Measurements from ENCODE around the gene ZMIZ1.

DNA sequence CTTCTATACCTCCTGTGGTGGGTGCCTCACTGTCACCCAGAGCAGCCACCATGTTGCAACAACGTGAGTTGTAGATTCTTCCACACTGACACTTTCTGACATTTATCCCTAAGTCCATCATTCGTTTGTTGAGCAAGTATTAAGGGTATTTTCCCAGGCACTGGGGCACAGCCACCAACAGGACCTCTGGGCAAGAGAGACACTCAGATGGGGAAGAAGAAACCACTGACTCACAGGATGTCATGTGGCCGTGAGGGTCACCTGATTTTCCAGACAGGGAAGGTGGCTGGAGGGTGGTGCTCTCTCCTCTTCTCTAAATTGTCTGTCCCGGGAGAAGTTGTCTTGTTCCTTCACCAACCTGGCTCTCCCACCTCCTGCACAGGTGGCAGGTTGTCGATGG lies 226.8 kb downstream of the ZMIZ1 start:
- TF ChIP-seq, protein P1, sequence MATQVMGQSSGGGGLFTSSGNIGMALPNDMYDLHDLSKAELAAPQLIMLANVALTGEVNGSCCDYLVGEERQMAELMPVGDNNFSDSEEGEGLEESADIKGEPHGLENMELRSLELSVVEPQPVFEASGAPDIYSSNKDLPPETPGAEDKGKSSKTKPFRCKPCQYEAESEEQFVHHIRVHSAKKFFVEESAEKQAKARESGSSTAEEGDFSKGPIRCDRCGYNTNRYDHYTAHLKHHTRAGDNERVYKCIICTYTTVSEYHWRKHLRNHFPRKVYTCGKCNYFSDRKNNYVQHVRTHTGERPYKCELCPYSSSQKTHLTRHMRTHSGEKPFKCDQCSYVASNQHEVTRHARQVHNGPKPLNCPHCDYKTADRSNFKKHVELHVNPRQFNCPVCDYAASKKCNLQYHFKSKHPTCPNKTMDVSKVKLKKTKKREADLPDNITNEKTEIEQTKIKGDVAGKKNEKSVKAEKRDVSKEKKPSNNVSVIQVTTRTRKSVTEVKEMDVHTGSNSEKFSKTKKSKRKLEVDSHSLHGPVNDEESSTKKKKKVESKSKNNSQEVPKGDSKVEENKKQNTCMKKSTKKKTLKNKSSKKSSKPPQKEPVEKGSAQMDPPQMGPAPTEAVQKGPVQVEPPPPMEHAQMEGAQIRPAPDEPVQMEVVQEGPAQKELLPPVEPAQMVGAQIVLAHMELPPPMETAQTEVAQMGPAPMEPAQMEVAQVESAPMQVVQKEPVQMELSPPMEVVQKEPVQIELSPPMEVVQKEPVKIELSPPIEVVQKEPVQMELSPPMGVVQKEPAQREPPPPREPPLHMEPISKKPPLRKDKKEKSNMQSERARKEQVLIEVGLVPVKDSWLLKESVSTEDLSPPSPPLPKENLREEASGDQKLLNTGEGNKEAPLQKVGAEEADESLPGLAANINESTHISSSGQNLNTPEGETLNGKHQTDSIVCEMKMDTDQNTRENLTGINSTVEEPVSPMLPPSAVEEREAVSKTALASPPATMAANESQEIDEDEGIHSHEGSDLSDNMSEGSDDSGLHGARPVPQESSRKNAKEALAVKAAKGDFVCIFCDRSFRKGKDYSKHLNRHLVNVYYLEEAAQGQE (IDR thresholded peaks at IDR 0.05), result no peak
- TF ChIP-seq MAZ (IDR thresholded peaks at IDR 0.05; ENCODE audit: borderline replicate concordance, low read depth, low read length) (no peak), RFX5 (IDR thresholded peaks at IDR 0.05) (no peak), CBX2 (IDR thresholded peaks at IDR 0.05; ENCODE audit: borderline replicate concordance, low read depth) (no peak), POLR2A (IDR thresholded peaks at IDR 0.05; ENCODE audit: low read length) (no peak), EP300 (IDR thresholded peaks at IDR 0.05) (no peak)
- TF ChIP-seq, protein P2, sequence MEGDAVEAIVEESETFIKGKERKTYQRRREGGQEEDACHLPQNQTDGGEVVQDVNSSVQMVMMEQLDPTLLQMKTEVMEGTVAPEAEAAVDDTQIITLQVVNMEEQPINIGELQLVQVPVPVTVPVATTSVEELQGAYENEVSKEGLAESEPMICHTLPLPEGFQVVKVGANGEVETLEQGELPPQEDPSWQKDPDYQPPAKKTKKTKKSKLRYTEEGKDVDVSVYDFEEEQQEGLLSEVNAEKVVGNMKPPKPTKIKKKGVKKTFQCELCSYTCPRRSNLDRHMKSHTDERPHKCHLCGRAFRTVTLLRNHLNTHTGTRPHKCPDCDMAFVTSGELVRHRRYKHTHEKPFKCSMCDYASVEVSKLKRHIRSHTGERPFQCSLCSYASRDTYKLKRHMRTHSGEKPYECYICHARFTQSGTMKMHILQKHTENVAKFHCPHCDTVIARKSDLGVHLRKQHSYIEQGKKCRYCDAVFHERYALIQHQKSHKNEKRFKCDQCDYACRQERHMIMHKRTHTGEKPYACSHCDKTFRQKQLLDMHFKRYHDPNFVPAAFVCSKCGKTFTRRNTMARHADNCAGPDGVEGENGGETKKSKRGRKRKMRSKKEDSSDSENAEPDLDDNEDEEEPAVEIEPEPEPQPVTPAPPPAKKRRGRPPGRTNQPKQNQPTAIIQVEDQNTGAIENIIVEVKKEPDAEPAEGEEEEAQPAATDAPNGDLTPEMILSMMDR (IDR thresholded peaks at IDR 0.05), result no peak
